Uterus (tissue), 4 donors: ENCODE results near the gene VMAC. TPM values are rescaled to one million over a fixed set of nuclear protein-coding genes. Genes with fewer than 3 reads are reported as not detected.

Experiments used
- DNase-seq, 2 donors: peaks; one replicate each; pipeline ENCODE4 v3.0.0-alpha.2; 2019 to 2020
- H3K27ac ChIP-seq, 2 donors: fragments of 200-600 bp; sonication (generic); 1 replicate in 1 of 2; 2 replicates in 1 of 2; pipeline ENCODE4 v1.5.1; 2016 to 2018
- H3K27me3 ChIP-seq, 2 donors: fragments of 200-600 bp; sonication (generic); one replicate each; pipeline ENCODE4 v1.5.1; 2018 to 2019; ENCODE audit warnings: control low read depth in 1 of 2
- H3K36me3 ChIP-seq, 2 donors: fragments of 200-600 bp; sonication (generic); one replicate each; pipeline ENCODE4 v1.5.1; 2019; ENCODE audit warnings: control low read depth in 1 of 2
- H3K4me1 ChIP-seq, 2 donors: fragments of 200-600 bp; sonication (generic); one replicate each; pipeline ENCODE4 v1.5.1; 2018 to 2019; ENCODE audit warnings: control low read depth in 1 of 2
- H3K4me3 ChIP-seq, 2 donors: fragments of 200-600 bp; sonication (generic); 1 replicate in 1 of 2; 2 replicates in 1 of 2; pipeline ENCODE4 v1.5.1; 2018 to 2019; ENCODE audit warnings: mild to moderate bottlenecking in 1 of 2
- H3K9me3 ChIP-seq, 2 donors: fragments of 200-600 bp; sonication (generic); one replicate each; pipeline ENCODE4 v1.5.1; 2019; ENCODE audit warnings: control low read depth in 1 of 2
- POLR2A ChIP-seq, 2 donors: fragments of 450-650 bp; IDR thresholded peaks; one replicate each; pipeline ENCODE4 v1.6.1; 2016; ENCODE audit warnings: antibody characterized with exemption in 2 of 2, mild to moderate bottlenecking in 1 of 2, moderate library complexity in 1 of 2
- intact Hi-C: fragments of 100-400 bp; cut with DNase I; formaldehyde crosslinking; loops from one replicate; pipeline ENCODE4 v1.15.1; 2023; ENCODE audit warnings: low total_unique reads
- total RNA-seq, 4 donors: library from RNA; depleted of rRNA in 3 of 4; stranded (reverse); fragments of >200 nt in 3 of 4; gene quantifications; one replicate each; pipeline versions ENCODE4 v1.1.0 to v1.2.4, GENCODE V29; 2014 to 2023
- TF ChIP-seq, protein P1 (sequence below), 4 experiments: fragments of 200-600 bp in 2 of 4; fragments of 450-650 bp in 2 of 4; sonication (generic) in 2 of 4; IDR thresholded peaks; one replicate each; pipeline ENCODE4 v1.5.1; 2016 to 2019; ENCODE audit warnings: antibody characterized with exemption in 4 of 4, mild to moderate bottlenecking in 2 of 4, moderate library complexity in 1 of 4
- donor health status: DM: yes; HTN: yes; CAD: no.

The VMAC gene
- total RNA-seq, 4 donors from 2014 or later = 2.6 to 10.9 (median 7.1) TPM

- no peaks in the 10 kb centered on the region for H3K36me3 ChIP-seq
- peak overlapping the region; percentile 75 to 87 for H3K27ac ChIP-seq
- DNase-seq = no peak
- TF ChIP-seq, protein P1, sequence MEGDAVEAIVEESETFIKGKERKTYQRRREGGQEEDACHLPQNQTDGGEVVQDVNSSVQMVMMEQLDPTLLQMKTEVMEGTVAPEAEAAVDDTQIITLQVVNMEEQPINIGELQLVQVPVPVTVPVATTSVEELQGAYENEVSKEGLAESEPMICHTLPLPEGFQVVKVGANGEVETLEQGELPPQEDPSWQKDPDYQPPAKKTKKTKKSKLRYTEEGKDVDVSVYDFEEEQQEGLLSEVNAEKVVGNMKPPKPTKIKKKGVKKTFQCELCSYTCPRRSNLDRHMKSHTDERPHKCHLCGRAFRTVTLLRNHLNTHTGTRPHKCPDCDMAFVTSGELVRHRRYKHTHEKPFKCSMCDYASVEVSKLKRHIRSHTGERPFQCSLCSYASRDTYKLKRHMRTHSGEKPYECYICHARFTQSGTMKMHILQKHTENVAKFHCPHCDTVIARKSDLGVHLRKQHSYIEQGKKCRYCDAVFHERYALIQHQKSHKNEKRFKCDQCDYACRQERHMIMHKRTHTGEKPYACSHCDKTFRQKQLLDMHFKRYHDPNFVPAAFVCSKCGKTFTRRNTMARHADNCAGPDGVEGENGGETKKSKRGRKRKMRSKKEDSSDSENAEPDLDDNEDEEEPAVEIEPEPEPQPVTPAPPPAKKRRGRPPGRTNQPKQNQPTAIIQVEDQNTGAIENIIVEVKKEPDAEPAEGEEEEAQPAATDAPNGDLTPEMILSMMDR (IDR thresholded peaks at IDR 0.05) = no peak
- TF ChIP-seq POLR2A (IDR thresholded peaks at IDR 0.05) = no peak
- no peak overlapping the region for H3K4me3 ChIP-seq
- H3K4me1 ChIP-seq = peaks cover 20 to 33% of the 10 kb centered on the region in 2 donors
- intact Hi-C loops = no loop called here
- no peaks in the 10 kb centered on the region for H3K27me3 ChIP-seq
- H3K9me3 ChIP-seq = no peaks in the 10 kb centered on the region
Measured at GRCh38 chr19:5935473-5936291, 31.0 kb downstream of the VMAC start.

DNA sequence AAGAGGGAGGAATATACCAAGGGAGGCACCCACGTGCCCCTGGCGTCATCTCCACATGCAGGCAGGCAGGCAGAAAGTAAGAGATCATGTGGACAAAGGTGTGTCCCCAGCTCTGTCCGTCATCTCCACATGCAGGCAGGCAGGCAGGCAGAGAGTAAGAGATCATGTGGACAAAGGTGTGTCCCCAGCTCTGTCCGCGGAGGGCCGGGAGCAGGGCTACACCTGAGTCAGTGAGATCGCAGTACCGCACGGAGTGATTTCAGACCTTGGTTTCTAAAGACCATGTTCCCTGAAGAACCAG lies 31.6 kb downstream of the VMAC start:
- H3K36me3 ChIP-seq = no peaks in the 10 kb centered on the region
- intact Hi-C loops = no loop called here

DNA sequence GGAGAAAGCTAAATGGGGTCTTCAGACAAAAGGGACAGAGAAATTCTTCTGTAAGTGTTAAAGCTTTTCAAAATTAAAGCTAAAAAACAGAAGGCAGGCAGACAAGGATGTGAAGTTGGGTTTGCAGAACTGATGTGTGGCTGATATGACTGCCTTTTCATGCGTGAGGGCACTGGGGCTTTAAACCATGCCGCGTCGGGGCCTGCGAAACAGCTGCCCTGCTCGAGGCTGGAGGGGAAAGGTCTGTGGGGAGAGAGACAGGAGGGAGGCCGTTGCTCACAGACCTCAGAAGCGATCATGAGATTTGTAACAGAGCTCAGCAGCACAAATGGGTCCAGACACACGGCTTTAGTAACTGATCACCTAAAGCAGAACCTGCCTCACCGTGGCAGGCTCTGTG lies 32.9 kb downstream of the VMAC start:
- intact Hi-C loops = no loop called here
- DNase-seq = no peak
- Histone ChIP-seq H3K4me3 (no peak overlapping the region), H3K36me3 (no peaks in the 10 kb centered on the region), H3K27me3 (no peaks in the 10 kb centered on the region), H3K4me1 (peaks cover 20 to 33% of the 10 kb centered on the region in 2 donors), H3K9me3 (no peaks in the 10 kb centered on the region), H3K27ac (no peak overlapping the region)
- no peak for TF ChIP-seq POLR2A (IDR thresholded peaks at IDR 0.05)
- TF ChIP-seq, protein P1 (IDR thresholded peaks at IDR 0.05) = no peak

More for the DNA sequence above, 31.6 kb downstream of the VMAC start:
- Histone ChIP-seq H3K27me3 (no peaks in the 10 kb centered on the region), H3K4me1 (peaks cover 20 to 33% of the 10 kb centered on the region in 2 donors), H3K9me3 (no peaks in the 10 kb centered on the region), H3K27ac (peak overlapping the region; percentile 75 to 87), H3K4me3 (no peak overlapping the region)
- TF ChIP-seq, protein P1 (IDR thresholded peaks at IDR 0.05) = no peak
- no peak for TF ChIP-seq POLR2A (IDR thresholded peaks at IDR 0.05)
- DNase-seq = no peak

- H3K27me3 ChIP-seq = no peaks in the 10 kb centered on the region
- H3K27ac ChIP-seq = no peak overlapping the region
- H3K36me3 ChIP-seq = no peaks in the 10 kb centered on the region
- intact Hi-C loops = no loop called here
- TF ChIP-seq, protein P1 (IDR thresholded peaks at IDR 0.05) = no peak
- TF ChIP-seq POLR2A (IDR thresholded peaks at IDR 0.05) = no peak
- no peak for DNase-seq
- H3K4me1 ChIP-seq = peaks cover 6 to 11% of the 10 kb centered on the region in 2 donors
- no peak overlapping the region for H3K4me3 ChIP-seq
- no peaks in the 10 kb centered on the region for H3K9me3 ChIP-seq
Measured at GRCh38 chr19:5940260-5941208, 35.9 kb downstream of the VMAC start.

DNA sequence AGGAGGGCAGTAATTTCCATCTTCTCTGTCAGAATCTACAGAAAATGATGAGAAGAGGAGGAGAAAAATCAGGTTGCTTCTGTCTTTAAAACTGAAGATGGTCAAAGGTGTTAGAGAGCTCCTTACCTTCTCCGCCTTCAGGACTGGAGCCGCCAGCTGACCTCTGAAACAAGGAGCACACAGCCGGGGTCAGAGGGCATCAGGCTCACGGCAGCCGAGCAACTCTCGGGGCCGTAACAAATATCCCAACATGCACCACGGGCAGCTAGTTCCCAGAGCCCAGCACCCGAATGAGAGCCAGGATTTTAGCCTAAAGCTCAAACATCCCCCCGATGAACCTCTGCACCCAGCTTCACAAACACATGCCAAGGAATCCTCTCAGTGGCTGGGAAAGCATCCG lies 37.0 kb downstream of the VMAC start:
- TF ChIP-seq, protein P1 (IDR thresholded peaks at IDR 0.05) = no peak
- no peak for TF ChIP-seq POLR2A (IDR thresholded peaks at IDR 0.05)
- intact Hi-C loops = no loop called here
- Histone ChIP-seq H3K27me3 (no peaks in the 10 kb centered on the region), H3K27ac (peak overlapping the region in 1 of 2 donors; percentile 6), H3K4me3 (no peak overlapping the region), H3K4me1 (no peaks in the 10 kb centered on the region), H3K9me3 (no peaks in the 10 kb centered on the region), H3K36me3 (no peaks in the 10 kb centered on the region)
- DNase-seq = no peak
